Testis (tissue), 3 donors: ENCODE results near the gene HYCC1. TPM values are rescaled to one million over a fixed set of nuclear protein-coding genes. Genes with fewer than 3 reads are reported as not detected.

Experiments
- DNase-seq: peaks from one replicate; pipeline ENCODE4 v3.0.0-alpha.2; 2019
- H3K27ac ChIP-seq, 2 donors: fragments of 200-600 bp; sonication (generic); one replicate each; pipeline ENCODE4 v1.5.1; 2019
- H3K27me3 ChIP-seq: fragments of 200-600 bp; sonication (generic); one replicate; pipeline ENCODE4 v1.5.1; 2019
- H3K36me3 ChIP-seq: fragments of 200-600 bp; sonication (generic); one replicate; pipeline ENCODE4 v1.5.1; 2017; ENCODE audit warnings: low read depth; ENCODE audit errors: missing control alignments
- H3K4me1 ChIP-seq: fragments of 200-600 bp; sonication (generic); one replicate; pipeline ENCODE4 v1.5.1; 2019
- H3K4me3 ChIP-seq, 2 donors: fragments of 200-600 bp; sonication (generic); one replicate each; pipeline ENCODE4 v1.5.1; 2017 to 2019
- H3K9me3 ChIP-seq: fragments of 200-600 bp; sonication (generic); one replicate; pipeline ENCODE4 v1.5.1; 2017
- CTCF ChIP-seq, 3 experiments: fragments of 450-650 bp in 2 of 3; fragments of 200-600 bp in 1 of 3; sonication (generic) in 1 of 3; IDR thresholded peaks; one replicate each; pipeline ENCODE4 v1.5.1; 2016 to 2019; ENCODE audit warnings: antibody characterized with exemption in 3 of 3, mild to moderate bottlenecking in 2 of 3, moderate library complexity in 1 of 3
- POLR2A ChIP-seq: fragments of 450-650 bp; IDR thresholded peaks from one replicate; pipeline ENCODE4 v1.6.1; 2017; ENCODE audit warnings: antibody characterized with exemption, mild to moderate bottlenecking, moderate library complexity
- WGBS, 2 donors: methylation state at CpG; one replicate each; pipeline ENCODE4 v1.1.5; 2018; 5-methylcytosine and 5-hydroxymethylcytosine counted together
- intact Hi-C: fragments of 100-400 bp; cut with DNase I; formaldehyde crosslinking; loops from one replicate; pipeline ENCODE4 v1.15.1; 2023; ENCODE audit warnings: low total_unique reads
- polyA plus RNA-seq: library from polyadenylated mRNA; stranded (reverse); fragments of 350-450 nt; fragmentation: Illumina TruSeq; extraction: RNeasy Lipid Tissue Mini Kit (QIAGEN cat#74804); gene quantifications from one replicate; pipeline ENCODE4 v1.2.3, GENCODE V29; 2014; ENCODE audit warnings: low read depth, low replicate concordance; ENCODE audit not compliant: insufficient read depth
- total RNA-seq, 2 donors: library from RNA; depleted of rRNA; stranded (reverse); fragments of >200 nt; gene quantifications; one replicate each; pipeline ENCODE4 v1.2.3, GENCODE V29; 2016

The HYCC1 gene
- total and polyA plus RNA-seq, 3 donors from 2014 or later, result 19.3 to 43.6 (median 22.0) TPM

- H3K36me3 ChIP-seq, result no peaks in the 10 kb centered on the region
- no peaks in the 10 kb centered on the region for H3K9me3 ChIP-seq
- H3K27me3 ChIP-seq, result no peaks in the 10 kb centered on the region
- no peak overlapping the region for H3K27ac ChIP-seq
- DNase-seq, result no peak
- H3K4me1 ChIP-seq, result no peaks in the 10 kb centered on the region
- 45 to 48% methylated on average over 1 of the region's 1 CpG for WGBS, 2 donors
- H3K4me3 ChIP-seq, result no peak overlapping the region
- intact Hi-C loops, result no loop called here
- TF ChIP-seq POLR2A (no peak), CTCF (IDR thresholded peaks at IDR 0.05) (no peak)
These were observed 17.5 kb downstream of the HYCC1 start for GRCh38 chr7:22996470-22996869.

- Histone ChIP-seq H3K27me3 (no peaks in the 10 kb centered on the region), H3K9me3 (no peaks in the 10 kb centered on the region), H3K4me1 (no peaks in the 10 kb centered on the region), H3K4me3 (no peak overlapping the region), H3K27ac (no peak overlapping the region), H3K36me3 (no peaks in the 10 kb centered on the region)
- no peak for DNase-seq
- WGBS, 2 donors, result 94 to 95% methylated on average over 2 of the region's 2 CpGs
- intact Hi-C loops, result no loop called here
- no peak for TF ChIP-seq POLR2A
These were observed 18.9 kb downstream of the HYCC1 start for GRCh38 chr7:22995011-22995410.

GRCh38 chr7:22992874-22993840 is 20.8 kb downstream of the HYCC1 start:
- Histone ChIP-seq H3K4me3 (no peak overlapping the region), H3K27me3 (no peaks in the 10 kb centered on the region), H3K27ac (no peak overlapping the region), H3K4me1 (no peaks in the 10 kb centered on the region), H3K9me3 (no peaks in the 10 kb centered on the region), H3K36me3 (no peaks in the 10 kb centered on the region)
- no peak for TF ChIP-seq CTCF (IDR thresholded peaks at IDR 0.05)
- no peak for TF ChIP-seq POLR2A
- WGBS, 2 donors, result 85 to 88% methylated on average over 3 of the region's 3 CpGs
- intact Hi-C loops, result no loop called here
- DNase-seq, result no peak

GRCh38 chr7:22990588-22990949 is 23.4 kb downstream of the HYCC1 start:
- Histone ChIP-seq H3K27me3 (no peaks in the 10 kb centered on the region), H3K36me3 (no peaks in the 10 kb centered on the region), H3K27ac (no peak overlapping the region), H3K4me3 (no peak overlapping the region), H3K9me3 (no peaks in the 10 kb centered on the region), H3K4me1 (no peaks in the 10 kb centered on the region)
- WGBS, 2 donors, result 75 to 80% methylated on average over 1 of the region's 1 CpG
- no peak for DNase-seq
- intact Hi-C loops, result no loop called here
- TF ChIP-seq POLR2A (no peak), CTCF (IDR thresholded peaks at IDR 0.05) (no peak)

- no peak for TF ChIP-seq POLR2A
- TF ChIP-seq CTCF (IDR thresholded peaks at IDR 0.05), result no peak
- Histone ChIP-seq H3K27ac (no peak overlapping the region), H3K4me3 (no peak overlapping the region), H3K4me1 (no peaks in the 10 kb centered on the region), H3K27me3 (no peaks in the 10 kb centered on the region), H3K9me3 (no peaks in the 10 kb centered on the region), H3K36me3 (no peaks in the 10 kb centered on the region)
- DNase-seq, result no peak
- WGBS, 2 donors, result 84 to 87% methylated on average over 3 of the region's 3 CpGs
- intact Hi-C loops, result no loop called here
These were observed 24.0 kb downstream of the HYCC1 start for GRCh38 chr7:22989643-22990587.
